IPS-15b (cell line): ENCODE measurements around the gene CCDC112.

Experiments
- H3K27me3 ChIP-seq: one replicate; pipeline ENCODE4 v1.6.1; 2013; ENCODE audit warnings: low read length; ENCODE audit not compliant: control insufficient read depth, insufficient read depth
- H3K36me3 ChIP-seq: one replicate; pipeline ENCODE4 v1.6.1; 2013; ENCODE audit warnings: low read length; ENCODE audit not compliant: control insufficient read depth, insufficient read depth
- H3K4me1 ChIP-seq: one replicate; pipeline ENCODE4 v1.6.1; 2013; ENCODE audit warnings: mild to moderate bottlenecking, low read length; ENCODE audit not compliant: control insufficient read depth, insufficient read depth
- H3K4me3 ChIP-seq: one replicate; pipeline ENCODE4 v1.5.1; 2013; ENCODE audit warnings: low read depth, low read length
- H3K9ac ChIP-seq: one replicate; pipeline ENCODE4 v1.6.1; 2013; ENCODE audit warnings: low read depth, mild to moderate bottlenecking, low read length
- H3K9me3 ChIP-seq: one replicate; pipeline ENCODE4 v1.6.1; 2013; ENCODE audit warnings: mild to moderate bottlenecking, low read length; ENCODE audit not compliant: control insufficient read depth, insufficient read depth

The CCDC112 gene

DNA sequence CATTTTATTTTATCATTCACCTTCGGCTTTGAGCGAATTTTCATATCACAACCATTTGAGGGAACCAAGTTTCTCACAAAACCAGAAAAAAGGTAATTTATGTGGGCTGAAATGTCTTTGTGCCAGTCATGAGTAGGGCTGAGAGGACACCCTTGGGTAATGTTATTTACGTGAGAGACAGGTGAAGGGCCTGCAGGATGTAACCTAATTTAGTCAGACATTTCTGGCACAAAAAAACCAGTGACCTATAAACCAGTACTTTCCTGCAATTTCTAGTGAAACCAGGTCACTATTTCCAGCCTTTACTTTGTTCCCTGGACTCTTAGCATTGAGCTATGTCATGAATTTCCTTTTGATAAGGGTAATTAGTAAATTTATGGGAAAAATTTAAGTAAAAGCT is 17.2 kb upstream of the CCDC112 start:
- Histone ChIP-seq H3K9me3 (no peaks in the 10 kb centered on the region), H3K4me1 (peaks cover 4% of the 10 kb centered on the region)

DNA sequence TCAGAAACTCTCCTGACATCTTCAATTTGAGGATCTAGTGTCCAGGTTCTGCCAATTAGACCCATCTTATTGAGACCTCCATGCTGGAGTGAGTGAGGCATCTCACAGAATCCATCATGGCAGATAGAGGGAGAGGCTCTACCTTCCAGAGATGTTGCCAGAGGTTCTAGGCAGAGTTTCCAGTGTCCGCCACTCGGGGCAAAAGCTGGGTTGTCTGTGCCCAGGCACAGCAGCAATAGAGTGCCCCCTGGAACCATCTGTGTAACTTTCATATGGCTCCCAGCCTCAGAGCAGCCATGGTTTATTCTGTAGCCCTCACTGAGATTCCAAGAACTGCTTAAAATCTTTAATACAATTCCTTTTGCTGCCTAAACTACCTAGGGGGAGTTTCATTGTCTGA is 16.6 kb upstream of the CCDC112 start:
- Histone ChIP-seq H3K9me3 (no peaks in the 10 kb centered on the region), H3K4me3 (no peak overlapping the region), H3K4me1 (peaks cover 4% of the 10 kb centered on the region), H3K9ac (no peak overlapping the region), H3K27me3 (no peaks in the 10 kb centered on the region), H3K36me3 (no peaks in the 10 kb centered on the region)

More for the DNA sequence above, 17.2 kb upstream of the CCDC112 start:
- Histone ChIP-seq H3K4me3 (no peak overlapping the region), H3K9ac (no peak overlapping the region), H3K36me3 (no peaks in the 10 kb centered on the region), H3K27me3 (no peaks in the 10 kb centered on the region)

DNA sequence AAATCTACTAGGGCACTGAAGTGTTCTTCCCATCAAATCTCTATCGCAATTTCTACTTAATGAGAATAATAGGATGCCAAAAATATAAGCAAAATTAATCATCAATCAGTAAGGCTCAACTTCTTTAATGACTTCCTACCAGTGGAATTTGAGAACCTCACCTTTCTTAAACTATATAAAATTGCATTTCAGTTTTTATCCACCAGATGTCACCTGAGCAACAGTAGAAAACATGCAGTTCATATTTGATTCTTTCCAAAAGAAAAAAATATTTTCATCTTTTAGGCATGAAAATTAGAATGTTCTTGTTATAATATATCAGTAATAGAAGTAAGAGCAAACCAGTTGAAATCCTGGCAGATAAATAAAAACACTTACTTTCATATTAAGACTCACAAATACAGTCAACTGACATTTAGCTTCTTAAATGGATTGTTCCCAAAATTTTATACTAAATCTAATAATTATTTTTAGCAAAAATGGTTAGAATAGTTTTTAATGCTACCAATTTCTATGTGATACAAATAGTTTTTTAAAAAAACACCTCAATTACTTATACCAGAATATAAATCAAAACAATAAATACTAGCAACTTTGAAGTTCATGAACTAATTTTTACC is 13.4 kb upstream of the CCDC112 start:
- no peaks in the 10 kb centered on the region for H3K36me3 ChIP-seq
- H3K9me3 ChIP-seq = no peaks in the 10 kb centered on the region
- H3K9ac ChIP-seq = no peak overlapping the region
- H3K4me1 ChIP-seq = peaks cover 5% of the 10 kb centered on the region
- H3K4me3 ChIP-seq = no peak overlapping the region
- no peaks in the 10 kb centered on the region for H3K27me3 ChIP-seq

DNA sequence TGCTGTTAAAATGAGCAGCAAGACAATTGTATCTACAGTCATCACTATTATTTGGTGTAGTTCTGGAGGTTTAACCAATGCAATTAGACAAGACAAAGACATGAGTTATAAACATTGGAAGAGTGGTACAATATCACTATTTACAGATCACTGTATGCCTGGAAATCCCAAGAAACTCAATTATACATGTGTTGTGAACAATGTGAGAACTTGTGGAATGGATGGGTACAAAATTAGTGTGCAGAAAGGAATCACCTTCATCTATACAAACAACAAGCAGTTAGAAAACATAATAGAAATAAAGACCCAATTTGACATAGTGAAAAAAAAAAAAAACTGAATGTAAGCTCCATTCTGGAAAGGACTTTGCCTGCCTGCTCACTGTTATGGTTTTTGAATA is 12.4 kb upstream of the CCDC112 start:
- peaks cover 5% of the 10 kb centered on the region for H3K4me1 ChIP-seq
- no peaks in the 10 kb centered on the region for H3K9me3 ChIP-seq
- H3K36me3 ChIP-seq = no peaks in the 10 kb centered on the region
- H3K4me3 ChIP-seq = no peak overlapping the region
- no peak overlapping the region for H3K9ac ChIP-seq
- H3K27me3 ChIP-seq = no peaks in the 10 kb centered on the region

DNA sequence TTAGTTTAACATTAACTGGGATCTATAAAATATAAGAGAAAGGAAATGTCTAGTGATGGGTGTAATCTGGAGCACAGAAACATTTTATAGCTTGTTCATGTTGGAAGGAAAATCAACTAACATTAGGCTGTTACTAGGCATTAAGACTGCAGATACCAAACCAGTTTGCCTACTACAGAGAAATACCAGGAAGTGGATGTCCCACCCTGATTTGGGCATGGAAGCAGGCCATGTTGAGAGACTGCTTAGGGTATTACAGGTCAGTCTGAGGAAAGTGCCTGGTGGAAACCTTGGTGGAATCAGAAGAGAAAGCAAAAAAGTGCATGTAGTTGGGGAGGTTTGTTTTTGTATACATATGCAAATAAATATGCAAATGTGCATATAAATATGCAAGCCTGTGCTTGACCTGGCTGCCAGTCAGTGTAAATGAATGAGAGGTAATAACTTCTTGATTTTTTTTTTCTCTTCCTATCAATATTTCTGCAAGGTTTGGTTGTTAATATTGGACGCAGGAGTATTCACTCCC is 9.6 kb upstream of the CCDC112 start:
- peaks cover 5% of the 10 kb centered on the region for H3K4me1 ChIP-seq
- H3K9ac ChIP-seq = no peak overlapping the region
- no peaks in the 10 kb centered on the region for H3K36me3 ChIP-seq
- H3K9me3 ChIP-seq = no peaks in the 10 kb centered on the region
- no peaks in the 10 kb centered on the region for H3K27me3 ChIP-seq
- H3K4me3 ChIP-seq = no peak overlapping the region

DNA sequence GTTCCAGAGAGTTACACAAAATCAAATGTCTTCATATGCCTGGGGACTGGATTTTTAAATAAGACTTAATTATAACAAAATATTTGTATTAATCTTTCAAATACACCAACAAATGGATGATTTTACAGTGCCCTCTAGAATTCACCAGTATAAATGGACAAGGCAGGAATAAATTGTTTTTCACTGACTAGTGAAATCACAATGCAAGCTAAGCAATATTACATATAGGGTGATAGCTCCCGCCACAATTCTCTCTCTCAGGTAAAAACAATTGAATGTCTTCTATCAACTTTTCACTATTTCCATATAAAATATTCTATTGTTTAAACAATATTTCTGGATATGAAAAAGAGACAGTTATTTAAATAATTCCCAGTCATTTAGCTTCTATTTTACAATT is 8.0 kb upstream of the CCDC112 start:
- Histone ChIP-seq H3K36me3 (no peaks in the 10 kb centered on the region), H3K9me3 (no peaks in the 10 kb centered on the region), H3K9ac (no peak overlapping the region), H3K27me3 (no peaks in the 10 kb centered on the region), H3K4me3 (no peak overlapping the region), H3K4me1 (peaks cover 5% of the 10 kb centered on the region)

DNA sequence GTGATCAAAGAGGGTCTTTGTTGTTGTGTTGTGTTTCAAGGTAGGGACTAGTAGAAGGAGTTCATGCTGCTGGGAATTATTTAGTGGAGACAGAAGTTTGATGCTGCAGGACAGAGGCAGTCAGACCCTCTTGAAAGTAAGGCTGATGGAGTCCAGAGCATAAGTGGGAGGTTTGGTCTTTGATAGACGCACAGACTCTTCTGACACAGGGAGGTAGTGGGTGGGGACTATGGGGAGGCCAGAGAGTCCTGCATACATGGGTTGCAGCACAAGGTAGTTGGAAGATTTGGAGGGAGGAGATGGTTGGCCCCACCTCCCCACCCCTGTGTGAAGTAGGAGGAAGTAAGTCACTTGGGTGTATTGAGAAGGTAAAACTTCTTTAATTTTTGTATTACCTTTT is 2.4 kb upstream of the CCDC112 start:
- Histone ChIP-seq H3K36me3 (no peaks in the 10 kb centered on the region), H3K4me3 (no peak overlapping the region), H3K9me3 (no peaks in the 10 kb centered on the region), H3K9ac (no peak overlapping the region), H3K27me3 (no peaks in the 10 kb centered on the region), H3K4me1 (no peaks in the 10 kb centered on the region)

DNA sequence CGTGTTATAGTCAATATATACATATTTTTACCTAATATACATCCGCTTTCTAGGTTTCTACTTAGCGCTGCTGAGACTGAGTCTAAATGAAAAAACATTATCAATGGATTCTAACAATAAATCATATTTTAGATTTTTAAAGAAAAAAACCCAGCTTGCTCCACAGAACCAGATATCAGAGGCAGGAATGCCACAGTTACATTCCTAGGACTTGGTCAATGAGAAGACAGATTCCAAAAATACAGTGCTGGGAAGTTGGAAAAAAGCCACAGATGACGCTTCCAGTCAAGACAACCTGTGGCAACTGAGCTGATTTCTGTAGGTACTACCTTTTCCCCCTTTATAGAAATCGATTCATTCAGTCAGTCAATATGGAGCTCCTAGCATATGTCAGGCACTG is 577 bp upstream of the CCDC112 start:
- H3K27me3 ChIP-seq = no peaks in the 10 kb centered on the region
- no peaks in the 10 kb centered on the region for H3K9me3 ChIP-seq
- H3K4me3 ChIP-seq = no peak overlapping the region
- H3K9ac ChIP-seq = no peak overlapping the region
- H3K4me1 ChIP-seq = no peaks in the 10 kb centered on the region
- no peaks in the 10 kb centered on the region for H3K36me3 ChIP-seq

DNA sequence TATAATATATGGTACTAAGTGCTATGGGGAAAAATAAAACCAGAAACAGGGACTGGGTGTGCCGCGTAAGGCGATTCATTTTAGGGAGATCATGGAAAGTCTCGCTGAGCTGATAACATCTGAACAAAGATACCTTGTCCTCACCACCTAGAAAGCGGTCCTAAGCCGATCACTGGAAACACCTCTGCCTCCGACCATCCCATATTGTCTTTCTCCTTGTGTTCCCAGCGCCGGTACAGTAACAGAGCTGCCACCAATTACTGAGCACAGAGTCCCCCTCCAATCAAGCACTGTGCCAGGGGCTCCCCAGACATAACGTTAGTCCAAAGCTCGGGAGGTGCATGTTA is 704 bp downstream of the CCDC112 start:
- H3K27me3 ChIP-seq = no peaks in the 10 kb centered on the region
- peak overlapping the region; percentile 89 for H3K4me3 ChIP-seq
- no peaks in the 10 kb centered on the region for H3K9me3 ChIP-seq
- H3K36me3 ChIP-seq = no peaks in the 10 kb centered on the region
- peak overlapping the region; percentile 13 for H3K9ac ChIP-seq
- no peaks in the 10 kb centered on the region for H3K4me1 ChIP-seq

DNA sequence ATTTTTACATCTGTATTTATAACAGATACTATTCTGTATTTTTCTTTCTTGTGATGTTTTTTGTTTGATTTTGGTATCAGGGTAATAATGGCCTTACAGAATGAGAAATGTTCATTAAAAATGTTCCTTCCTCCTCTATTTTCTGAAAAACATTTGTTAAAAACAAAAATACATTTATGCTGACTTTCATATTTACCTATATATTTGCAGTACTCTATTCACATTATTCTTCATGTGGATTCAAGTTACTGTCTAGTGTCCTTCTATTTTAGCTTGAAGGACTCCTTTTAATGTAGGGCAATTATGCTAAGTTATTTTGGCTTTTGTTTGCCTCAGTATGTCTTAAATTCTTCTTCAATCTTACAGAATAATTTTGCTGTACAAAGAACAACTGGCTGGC is 5.1 kb downstream of the CCDC112 start:
- H3K9ac ChIP-seq = no peak overlapping the region
- no peaks in the 10 kb centered on the region for H3K9me3 ChIP-seq
- H3K27me3 ChIP-seq = no peaks in the 10 kb centered on the region
- no peak overlapping the region for H3K4me3 ChIP-seq
- H3K36me3 ChIP-seq = no peaks in the 10 kb centered on the region
- H3K4me1 ChIP-seq = no peaks in the 10 kb centered on the region

DNA sequence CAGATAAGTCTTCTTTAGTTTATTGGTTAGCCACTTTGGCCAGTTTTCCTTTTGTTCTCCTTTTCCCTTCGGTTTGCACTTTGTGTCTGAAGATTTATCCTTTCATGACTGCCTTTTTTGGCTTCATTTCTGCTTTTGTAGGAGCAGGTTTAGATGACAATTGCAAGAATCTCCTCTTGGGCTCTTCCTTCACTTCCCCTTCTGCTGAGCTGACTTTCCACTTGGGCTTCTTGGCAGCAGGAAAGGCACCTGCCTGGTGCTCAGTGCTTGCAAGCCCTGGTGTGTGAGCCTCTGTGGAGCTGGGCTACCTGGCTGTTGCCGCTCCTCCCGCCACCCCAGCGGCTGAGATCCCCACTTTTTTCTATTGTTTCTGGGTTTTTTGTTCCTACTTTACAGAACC is 7.3 kb downstream of the CCDC112 start:
- no peak overlapping the region for H3K9ac ChIP-seq
- no peak overlapping the region for H3K4me3 ChIP-seq
- no peaks in the 10 kb centered on the region for H3K9me3 ChIP-seq
- H3K36me3 ChIP-seq = no peaks in the 10 kb centered on the region
- H3K27me3 ChIP-seq = no peaks in the 10 kb centered on the region
- H3K4me1 ChIP-seq = peaks cover 2% of the 10 kb centered on the region

DNA sequence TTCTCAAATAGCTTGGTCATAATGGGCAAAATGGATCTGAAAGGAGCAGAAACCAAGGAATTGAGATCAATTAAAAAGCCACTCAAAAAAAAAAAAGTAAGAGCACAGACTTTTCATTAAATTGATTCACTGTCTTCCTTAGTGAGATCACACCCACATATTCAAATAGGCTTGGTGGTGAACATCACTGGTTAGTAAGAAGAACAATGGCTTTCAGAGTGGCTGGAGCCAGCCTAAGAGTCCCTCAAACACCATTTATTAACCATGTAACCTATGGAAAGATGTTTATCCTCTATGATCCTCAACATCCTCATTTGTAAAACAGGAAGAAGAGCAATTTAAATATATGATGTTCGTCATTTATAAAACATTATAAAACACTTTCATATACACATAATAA is 12.4 kb downstream of the CCDC112 start:
- no peaks in the 10 kb centered on the region for H3K9me3 ChIP-seq

More for the DNA sequence above, 12.4 kb downstream of the CCDC112 start:
- Histone ChIP-seq H3K36me3 (no peaks in the 10 kb centered on the region), H3K4me3 (no peak overlapping the region), H3K4me1 (peaks cover 2% of the 10 kb centered on the region), H3K9ac (no peak overlapping the region), H3K27me3 (no peaks in the 10 kb centered on the region)
